Stimulated activated CD4-positive, alpha-beta T cell treated with anti-CD3 and anti-CD28 coated beads, TNF-alpha, amount 100 ng/mL, for 1 hour (primary cell): Measurements from ENCODE around the gene GRB10.

Experiments used
- DNase-seq, 3 donors: peaks; one replicate each; pipeline ENCODE4 v3.0.0-alpha.2; 2020; ENCODE audit warnings: low read depth in 3 of 3, low spot score in 1 of 3

The GRB10 gene

DNA sequence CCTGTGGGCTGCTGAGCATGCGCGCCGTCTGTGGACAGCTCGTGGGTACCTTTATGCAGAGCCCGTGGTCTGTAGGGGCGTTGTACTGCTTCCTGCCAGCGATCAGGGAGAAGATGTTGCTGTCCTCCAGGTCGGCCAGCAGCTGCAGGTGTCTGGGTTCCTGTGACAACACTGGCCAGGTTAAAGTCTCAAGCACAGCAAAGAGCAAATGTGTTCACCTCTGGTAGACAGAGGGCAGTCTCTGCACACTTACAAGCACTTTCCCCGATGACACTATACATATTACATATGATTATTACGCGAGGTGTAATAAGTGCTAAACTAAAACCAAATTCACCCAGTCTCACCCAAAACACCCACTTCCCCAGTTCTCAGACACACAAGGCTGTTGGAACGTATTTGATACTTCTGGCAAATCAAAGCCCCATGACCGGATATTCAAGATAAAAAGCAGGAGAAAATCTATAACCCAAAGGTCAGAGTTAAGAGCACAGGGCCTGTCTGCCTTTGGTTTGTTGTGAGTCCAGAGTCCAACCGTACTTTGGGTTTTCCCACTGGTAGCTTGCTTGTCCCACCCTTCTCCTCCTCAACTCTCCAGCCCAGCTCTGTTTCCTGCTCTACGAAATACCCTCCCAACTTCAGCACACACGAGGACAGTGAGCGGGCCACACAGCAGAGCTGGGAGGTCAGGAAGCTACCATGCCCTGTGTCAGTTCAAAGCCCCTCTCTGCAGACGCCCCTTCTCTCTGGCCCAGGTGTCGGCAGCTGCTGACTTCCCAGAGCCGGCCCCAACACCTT, 167.8 kb downstream of the GRB10 start:
- no peak for DNase-seq

DNA sequence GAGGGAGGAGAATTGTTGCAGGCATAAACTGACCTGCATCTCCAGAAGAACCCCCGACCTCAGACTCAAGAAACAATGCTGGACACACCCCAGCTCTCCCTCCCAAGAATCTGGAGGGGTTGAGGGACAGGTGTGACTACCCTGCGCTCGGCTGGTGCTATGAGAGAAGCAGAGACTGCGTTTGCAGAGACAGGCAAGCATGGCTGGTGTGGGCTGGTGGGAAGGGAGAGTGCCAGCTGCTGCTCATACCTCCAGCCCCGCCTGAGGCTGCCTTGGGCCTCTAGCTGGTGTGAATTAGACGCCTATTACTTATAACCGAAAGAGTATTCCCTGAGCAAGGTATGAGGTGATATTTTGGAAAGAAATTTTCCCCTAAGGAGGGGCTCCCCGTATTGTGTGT, 169.2 kb downstream of the GRB10 start:
- no peak for DNase-seq

- DNase-seq, result no peak
Measured at GRCh38 chr7:50612704-50613103, 170.0 kb downstream of the GRB10 start.

DNA sequence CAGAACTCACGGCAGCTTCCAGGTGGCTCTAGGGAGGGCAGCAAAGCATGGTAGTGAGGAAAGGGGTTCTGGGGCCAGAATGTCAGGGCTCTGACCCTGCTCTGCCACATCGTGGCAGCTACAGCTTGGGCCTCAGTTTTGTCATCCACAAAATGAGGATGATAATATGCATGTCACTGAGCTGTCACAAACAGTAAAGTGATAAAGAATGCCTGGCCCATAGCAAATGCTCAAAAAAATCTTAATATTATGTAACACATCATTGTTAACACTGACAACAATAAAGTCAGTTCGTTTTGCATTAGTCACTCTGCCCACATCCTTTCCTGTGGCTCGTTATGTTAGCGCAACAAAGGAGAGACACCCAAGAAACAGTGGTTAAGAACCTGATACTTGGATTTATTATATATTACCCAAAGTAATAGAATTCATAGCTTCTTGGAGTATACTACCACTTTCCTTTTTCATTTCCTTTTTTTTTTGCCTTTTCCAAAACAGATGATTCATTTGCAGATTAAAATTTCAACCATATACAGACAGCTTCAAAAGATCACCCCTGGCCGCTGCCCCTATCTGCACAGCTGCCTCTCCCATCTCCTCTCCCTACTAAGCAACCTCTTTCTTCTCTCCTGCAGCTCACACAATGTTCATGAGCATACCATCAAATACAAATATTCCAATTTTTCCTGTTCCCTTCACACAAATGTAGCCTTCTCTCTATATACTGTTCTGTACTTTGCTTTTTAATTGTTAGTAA, 172.0 kb downstream of the GRB10 start:
- no peak for DNase-seq

GRCh38 chr7:50608196-50608906, 174.3 kb downstream of the GRB10 start:
- no peak for DNase-seq

DNA sequence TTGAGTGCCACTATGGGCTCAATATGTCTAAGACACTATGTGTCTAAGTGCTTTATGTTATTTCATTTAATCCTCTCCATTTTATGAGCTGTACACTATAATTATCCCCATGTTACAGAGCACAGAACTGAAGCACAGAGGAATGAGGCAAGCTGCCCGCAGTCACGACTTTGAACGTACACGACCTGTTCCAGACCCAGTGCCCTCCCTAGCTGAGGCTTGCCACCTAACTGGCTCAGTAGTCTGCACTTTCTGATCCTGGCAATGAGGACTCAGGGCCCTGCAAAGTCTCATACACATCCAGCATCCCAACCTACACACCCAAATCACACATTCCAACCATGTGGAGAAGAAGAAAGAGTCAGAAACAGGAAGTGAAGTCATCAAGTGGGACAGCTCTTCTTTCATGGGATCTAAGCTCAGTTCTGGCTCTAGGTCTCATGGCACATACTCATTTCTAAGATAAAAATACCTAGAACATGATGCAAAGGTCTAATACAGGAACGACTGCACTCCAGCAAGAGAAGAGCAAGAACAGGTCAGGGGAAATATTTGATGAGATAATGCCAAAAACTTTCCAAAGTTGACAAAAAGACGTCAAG, 175.1 kb downstream of the GRB10 start:
- no peak for DNase-seq

DNA sequence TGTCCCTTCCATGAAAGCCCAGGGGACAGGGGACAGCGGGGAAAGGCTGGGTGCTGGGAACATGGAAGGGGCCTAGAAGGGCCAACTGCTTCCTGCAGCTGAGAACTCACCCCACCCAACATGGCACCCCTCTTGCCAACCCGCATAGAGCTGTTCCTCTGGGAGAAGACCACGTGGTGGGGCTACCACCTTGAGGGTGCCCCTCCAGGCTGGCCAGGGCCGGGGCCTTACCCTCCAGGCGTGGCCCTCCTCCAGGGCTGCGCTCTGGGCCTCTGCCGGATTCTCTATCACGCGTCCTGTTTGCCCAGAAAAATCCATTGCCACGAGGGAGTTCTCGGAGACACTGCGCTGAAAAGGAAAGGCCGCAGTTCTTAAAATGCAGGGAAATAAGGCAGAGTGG, 177.6 kb downstream of the GRB10 start:
- DNase-seq, result no peak

DNA sequence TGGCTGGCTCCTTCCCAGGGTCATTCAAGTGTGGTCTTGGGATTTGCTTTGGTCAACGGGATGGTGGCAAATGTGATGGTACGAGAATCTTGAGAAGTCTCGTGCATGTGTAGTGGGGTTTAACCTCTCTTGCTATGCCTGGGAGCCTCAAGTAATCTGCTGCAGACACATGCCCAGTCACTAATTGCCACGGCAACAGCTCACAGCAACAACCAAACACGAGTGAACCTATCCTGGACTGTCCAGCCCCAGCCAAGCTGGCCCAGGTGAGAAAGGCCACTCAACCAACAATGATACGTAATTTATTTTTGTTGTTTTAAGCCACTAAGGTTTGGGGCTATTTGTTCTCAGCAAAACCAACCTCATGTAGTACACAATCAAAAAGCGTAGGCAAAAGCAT, 179.4 kb downstream of the GRB10 start:
- no peak for DNase-seq

DNA sequence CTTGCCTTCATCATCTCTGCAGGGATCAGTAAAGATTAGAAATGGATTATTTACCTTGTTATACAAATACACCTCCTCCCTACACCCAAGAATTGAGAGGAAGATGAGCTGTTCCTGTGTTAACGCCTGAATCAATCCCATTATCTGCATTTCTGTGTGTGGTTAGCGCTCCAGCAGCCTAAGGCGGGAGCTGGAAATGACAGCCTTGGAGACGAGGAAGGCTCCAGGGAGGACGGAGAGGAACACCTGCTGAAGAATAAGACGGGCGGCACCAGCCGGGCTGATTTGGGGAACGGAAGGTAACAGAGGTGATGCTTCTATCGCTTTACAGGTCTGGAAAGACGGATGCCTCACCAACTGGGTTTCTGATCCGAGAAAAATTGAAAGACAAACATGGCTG, 183.3 kb downstream of the GRB10 start:
- no peak for DNase-seq

GRCh38 chr7:50598460-50599343, 184.0 kb downstream of the GRB10 start:
- no peak for DNase-seq

DNA sequence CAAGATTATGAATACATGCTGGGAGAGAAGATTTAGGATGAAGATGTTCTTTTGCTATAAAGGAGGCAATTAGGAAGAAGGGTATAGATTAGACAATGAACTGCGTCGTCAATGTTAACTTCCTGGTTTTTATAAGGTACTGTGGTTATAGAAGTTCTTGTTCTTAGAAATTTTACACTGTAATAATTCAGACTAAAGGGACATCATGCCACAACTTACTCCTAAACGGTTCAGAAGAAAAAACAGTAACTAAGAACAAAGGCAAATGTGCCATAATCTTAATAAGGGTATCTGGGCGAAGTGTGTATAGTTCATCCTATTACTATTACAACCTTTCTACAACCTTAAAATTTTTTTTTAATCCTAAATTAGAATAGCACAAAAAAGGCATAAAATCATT, 186.2 kb downstream of the GRB10 start:
- DNase-seq, result no peak

GRCh38 chr7:50595491-50596102, 187.1 kb downstream of the GRB10 start:
- no peak for DNase-seq

- DNase-seq, result no peak
Measured at GRCh38 chr7:50594734-50595485, 187.8 kb downstream of the GRB10 start.

GRCh38 chr7:50594136-50594535, 188.6 kb downstream of the GRB10 start:
- no peak for DNase-seq

DNA sequence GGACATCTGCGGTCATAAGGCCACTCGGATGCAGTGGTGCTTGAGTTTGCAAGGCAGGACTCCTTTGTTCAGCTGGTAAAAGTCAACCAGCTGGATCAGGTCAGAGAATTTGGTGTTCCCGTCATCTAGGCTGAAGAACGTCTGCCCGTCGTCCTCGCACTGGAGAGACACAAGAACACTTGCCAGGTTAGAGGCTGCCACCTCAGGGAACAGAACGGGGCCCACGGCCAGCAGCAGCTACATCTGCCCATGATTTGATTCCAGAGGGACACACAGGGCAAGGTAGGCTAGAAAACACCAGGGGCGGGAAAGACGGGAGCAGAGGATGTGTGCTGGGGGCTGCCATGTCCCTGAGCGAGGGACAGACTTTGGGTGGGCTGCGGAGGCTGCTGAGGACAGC, 189.8 kb downstream of the GRB10 start:
- DNase-seq, result no peak

GRCh38 chr7:50591480-50592438, 190.9 kb downstream of the GRB10 start:
- DNase-seq, result no peak

GRCh38 chr7:50591098-50591479, 191.6 kb downstream of the GRB10 start:
- no peak for DNase-seq

GRCh38 chr7:50590535-50590934, 192.2 kb downstream of the GRB10 start:
- DNase-seq, result no peak
